GM12878 (cell line): Measurements from ENCODE around the gene PHF3. TPM values are rescaled to one million over a fixed set of nuclear protein-coding genes. Genes with fewer than 3 reads are reported as not detected.

Experiments used
- ATAC-seq: fragments of 200-7000 bp; cut with Tn5 transposase; 3 replicates; pipeline ENCODE4 v1.9.1; 2020; ENCODE audit warnings: mild to moderate bottlenecking, moderate library complexity
- BruUV-seq: library from RNA; stranded (reverse); fragments of 400-500 nt; replicated peaks from 2 replicates; lab custom pipeline; 2021; lab: Mats Ljungman, UMichigan
- CTCF ChIA-PET: fragments of 300-600 bp; sonication (Branson Sonifier 250); formaldehyde crosslinking; extraction: SDS; loops from one replicate; lab custom pipeline; 2021; ENCODE audit warnings: inconsistent platforms; lab: Yijun Ruan, JAX
- POLR2A ChIA-PET: fragments of 350-600 bp; formaldehyde crosslinking; extraction: SDS; loops from one replicate; lab custom pipeline; 2021; ENCODE audit warnings: inconsistent platforms; lab: Charles Lee
- RAD21 ChIA-PET: fragments of 300-600 bp; sonication (Branson Sonifier 250); formaldehyde crosslinking; loops from one replicate; lab custom pipeline; 2023; ENCODE audit warnings: antibody characterized with exemption; ENCODE audit not compliant: unreplicated experiment; lab: Charles Lee
- SMC1A ChIA-PET: fragments of 300-600 bp; sonication (Branson Sonifier 250); formaldehyde crosslinking; loops from one replicate; lab custom pipeline; 2023; ENCODE audit not compliant: unreplicated experiment, uncharacterized antibody; lab: Charles Lee
- DNase-seq: peaks from one replicate; pipeline ENCODE4 v3.0.0-alpha.2; 2011; ENCODE audit warnings: low read depth, low spot score
- FAIRE-seq: peaks from 3 replicates; lab custom pipeline; 2011; peaks lifted over from hg19 to GRCh38; lab: Jason Lieb, UNC
- H2AFZ ChIP-seq: 2 replicates; pipeline ENCODE4 v1.6.0; 2011; ENCODE audit warnings: low read depth, low read length, control low read depth; ENCODE audit not compliant: control insufficient read depth
- H3K27ac ChIP-seq: 2 replicates; pipeline ENCODE4 v1.5.1; 2011; ENCODE audit warnings: control low read depth; ENCODE audit not compliant: control insufficient read depth, insufficient read depth
- H3K27me3 ChIP-seq, 2 experiments: replicated peaks in 1 of 2; 2 replicates each; pipeline versions ENCODE4 v1.6.0 to v1.6.1; 2011; ENCODE audit warnings: low read length in 1 of 2; ENCODE audit not compliant: control insufficient read depth in 2 of 2, insufficient read depth in 2 of 2
- H3K36me3 ChIP-seq, 2 experiments: 2 replicates each; pipeline ENCODE4 v1.5.1; 2011; ENCODE audit warnings: low read length in 1 of 2; ENCODE audit not compliant: control insufficient read depth in 2 of 2, insufficient read depth in 2 of 2
- H3K4me1 ChIP-seq: 2 replicates; pipeline ENCODE4 v1.6.1; 2011; ENCODE audit warnings: mild to moderate bottlenecking, low read length, moderate library complexity, mixed read lengths; ENCODE audit not compliant: control insufficient read depth, insufficient read depth
- H3K4me2 ChIP-seq: 2 replicates; pipeline ENCODE4 v1.6.0; 2011; ENCODE audit warnings: control low read depth; ENCODE audit not compliant: control insufficient read depth, insufficient read depth
- H3K4me3 ChIP-seq: fragments of 200-600 bp; sonication (generic); 2 replicates; pipeline ENCODE4 v1.5.1; 2016
- H3K79me2 ChIP-seq: 2 replicates; pipeline ENCODE4 v1.6.0; 2011; ENCODE audit warnings: low read length; ENCODE audit not compliant: control insufficient read depth, insufficient read depth
- H3K9ac ChIP-seq: 2 replicates; pipeline ENCODE4 v1.8.0; 2011; ENCODE audit warnings: low read length, control low read depth, mixed read lengths; ENCODE audit not compliant: control insufficient read depth, insufficient read depth
- H3K9me3 ChIP-seq: replicated peaks from 3 replicates; pipeline ENCODE4 v1.5.1; 2011; ENCODE audit warnings: mild to moderate bottlenecking, low read length; ENCODE audit not compliant: control insufficient read depth, insufficient read depth
- H4K20me1 ChIP-seq: 2 replicates; pipeline ENCODE4 v1.6.0; 2011; ENCODE audit not compliant: control insufficient read depth, insufficient read depth
- ASH2L ChIP-seq: fragments of 300-600, 200-600 bp; sonication (generic); IDR thresholded peaks from 2 replicates; pipeline ENCODE4 v1.6.1; 2017; ENCODE audit warnings: low read depth, mild to moderate bottlenecking, borderline replicate concordance
- HDAC6 ChIP-seq: fragments of 200-600 bp; sonication (generic); IDR thresholded peaks from one replicate; pipeline ENCODE4 v1.8.0; 2017; ENCODE audit warnings: antibody characterized with exemption; ENCODE audit not compliant: unreplicated experiment
- PAX5 ChIP-seq: IDR thresholded peaks from 2 replicates; pipeline ENCODE4 v1.6.1; 2011; ENCODE audit warnings: low read depth, low read length, borderline replicate concordance
- RBBP5 ChIP-seq: fragments of 200-600 bp; sonication (generic); conservative IDR thresholded peaks from 2 replicates; pipeline ENCODE4 v1.6.1; 2016
- SP1 ChIP-seq: IDR thresholded peaks from one replicate; pipeline ENCODE4 v1.6.1; 2011; ENCODE audit warnings: low read depth, low read length
- SREBF2 ChIP-seq: IDR thresholded peaks from 2 replicates; pipeline ENCODE4 v1.6.1; 2012; ENCODE audit warnings: mild to moderate bottlenecking, low read length
- WRNIP1 ChIP-seq: IDR thresholded peaks from 2 replicates; pipeline ENCODE4 v1.6.1; 2011; ENCODE audit warnings: low read depth, low read length, improper control_type of control experiment, borderline replicate concordance
- WGBS: methylation state at CpG from one replicate; pipeline ENCODE4 v1.1.6; 2016; ENCODE audit warnings: low lambda C conversion rate; ENCODE audit not compliant: insufficient replicate concordance, insufficient coverage; ENCODE audit errors: missing lambda C conversion rate; 5-methylcytosine and 5-hydroxymethylcytosine counted together
- in situ Hi-C: fragments of 300-500 bp; cut with MboI; formaldehyde crosslinking; loops from 9 replicates; pipeline ENCODE4 v1.14.3; 2018; ENCODE audit warnings: mixed read lengths
- intact Hi-C: fragments of 100-400 bp; cut with micrococcal nuclease; formaldehyde crosslinking; loops from one replicate; pipeline ENCODE4 v1.14.2; 2022; ENCODE audit not compliant: unreplicated experiment
- polyA plus RNA-seq, 11 experiments: library from polyadenylated mRNA; depleted of rRNA in 4 of 11; unstranded in 6 of 11; stranded (reverse) in 5 of 11; fragments of >200 nt; fragmentation: Nextera tagmentation in 4 of 11; fragmentation: Illumina TruSeq in 1 of 11; extraction: Ambion mirVana in 4 of 11; extraction: Trizol in 1 of 11; gene quantifications; 1 replicate in 1 of 11; 2 replicates in 10 of 11; pipeline versions ENCODE4 v1.2.1 to v1.2.3, GENCODE V29; 2011 to 2016; ENCODE audit warnings: inconsistent platforms in 2 of 11, missing spikeins in 2 of 11, low read depth in 1 of 11
- total RNA-seq, 4 experiments: library from RNA; depleted of rRNA in 3 of 4; stranded (reverse); fragments of >200 nt in 3 of 4; fragmentation: Illumina TruSeq in 1 of 4; extraction: Trizol in 1 of 4; gene quantifications; 2 replicates each; pipeline versions ENCODE4 v1.2.1 to v1.2.3, GENCODE V29; 2013 to 2021
- TF ChIP-seq, protein P1 (sequence below): fragments of 450-650 bp; IDR thresholded peaks from 2 replicates; pipeline ENCODE4 v1.6.1; 2017; ENCODE audit warnings: mild to moderate bottlenecking, moderate library complexity

PHF3 gene
- total and polyA plus RNA-seq, 10 of the 15 experiments (the other 5 are each of a cell fraction or from before 2014, with no cell fraction given) = 8.3 to 61.5 (median 26.6) TPM

DNA sequence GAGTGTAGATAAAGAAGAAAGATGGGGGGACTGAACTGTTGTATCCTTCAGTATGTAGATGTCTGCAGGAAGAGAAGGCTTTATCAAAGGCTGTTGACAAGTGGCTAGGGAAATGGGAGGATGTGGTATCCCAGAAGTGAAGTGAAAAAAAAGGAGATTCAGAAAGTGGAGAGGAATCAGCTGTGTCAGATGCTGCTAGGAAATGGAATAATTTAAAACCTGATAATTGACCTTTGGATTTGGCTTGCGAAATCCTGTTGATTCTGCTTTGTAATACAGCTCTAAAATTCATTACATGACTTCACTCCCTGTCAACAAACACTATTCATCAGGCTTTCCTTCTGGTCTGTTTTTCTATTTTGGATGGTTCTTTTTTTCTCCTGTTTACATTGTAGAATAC is 41.7 kb downstream of the PHF3 start:
- ChIA-PET POLR2A (interaction anchor here (1.5 kb wide), 1 partner anchor 14 kb away, joined by 3 read pairs; no protein-coding TSS in a partner anchor), RAD21 (interaction anchor here (0.9 kb wide), 1 partner anchor 356 kb away, joined by 3 read pairs; no protein-coding TSS in a partner anchor), CTCF (interaction anchor here (0.8 to 1.3 kb wide), 3 partner anchors 22 to 58 kb away, joined by 3 read pairs; no protein-coding TSS in a partner anchor), SMC1A (interaction anchor here (0.9 to 1.1 kb wide), 3 partner anchors 14 to 28 kb away, joined by 3 read pairs; no protein-coding TSS in a partner anchor)
- no TSS peak for BruUV-seq
- H3K27me3 ChIP-seq = no peaks in the 10 kb centered on the region
- 100% methylated on average over 1 of the region's 1 CpG for WGBS
- H3K9me3 ChIP-seq = no peaks in the 10 kb centered on the region
- H3K9ac ChIP-seq = no peak overlapping the region
- H2AFZ ChIP-seq = no peak overlapping the region
- FAIRE-seq = no peak
- H3K27ac ChIP-seq = no peak overlapping the region
- in situ Hi-C loops (no loop called here), intact Hi-C loops (no loop called here)
- peaks cover 4% of the 10 kb centered on the region; the same call in 1 of the 2 replicates for H3K4me1 ChIP-seq
- TF ChIP-seq RBBP5 (no peak), SP1 (no peak), WRNIP1 (no peak), HDAC6 (no peak), SREBF2 (no peak), ASH2L (no peak), PAX5 (no peak)
- TF ChIP-seq, protein P1, sequence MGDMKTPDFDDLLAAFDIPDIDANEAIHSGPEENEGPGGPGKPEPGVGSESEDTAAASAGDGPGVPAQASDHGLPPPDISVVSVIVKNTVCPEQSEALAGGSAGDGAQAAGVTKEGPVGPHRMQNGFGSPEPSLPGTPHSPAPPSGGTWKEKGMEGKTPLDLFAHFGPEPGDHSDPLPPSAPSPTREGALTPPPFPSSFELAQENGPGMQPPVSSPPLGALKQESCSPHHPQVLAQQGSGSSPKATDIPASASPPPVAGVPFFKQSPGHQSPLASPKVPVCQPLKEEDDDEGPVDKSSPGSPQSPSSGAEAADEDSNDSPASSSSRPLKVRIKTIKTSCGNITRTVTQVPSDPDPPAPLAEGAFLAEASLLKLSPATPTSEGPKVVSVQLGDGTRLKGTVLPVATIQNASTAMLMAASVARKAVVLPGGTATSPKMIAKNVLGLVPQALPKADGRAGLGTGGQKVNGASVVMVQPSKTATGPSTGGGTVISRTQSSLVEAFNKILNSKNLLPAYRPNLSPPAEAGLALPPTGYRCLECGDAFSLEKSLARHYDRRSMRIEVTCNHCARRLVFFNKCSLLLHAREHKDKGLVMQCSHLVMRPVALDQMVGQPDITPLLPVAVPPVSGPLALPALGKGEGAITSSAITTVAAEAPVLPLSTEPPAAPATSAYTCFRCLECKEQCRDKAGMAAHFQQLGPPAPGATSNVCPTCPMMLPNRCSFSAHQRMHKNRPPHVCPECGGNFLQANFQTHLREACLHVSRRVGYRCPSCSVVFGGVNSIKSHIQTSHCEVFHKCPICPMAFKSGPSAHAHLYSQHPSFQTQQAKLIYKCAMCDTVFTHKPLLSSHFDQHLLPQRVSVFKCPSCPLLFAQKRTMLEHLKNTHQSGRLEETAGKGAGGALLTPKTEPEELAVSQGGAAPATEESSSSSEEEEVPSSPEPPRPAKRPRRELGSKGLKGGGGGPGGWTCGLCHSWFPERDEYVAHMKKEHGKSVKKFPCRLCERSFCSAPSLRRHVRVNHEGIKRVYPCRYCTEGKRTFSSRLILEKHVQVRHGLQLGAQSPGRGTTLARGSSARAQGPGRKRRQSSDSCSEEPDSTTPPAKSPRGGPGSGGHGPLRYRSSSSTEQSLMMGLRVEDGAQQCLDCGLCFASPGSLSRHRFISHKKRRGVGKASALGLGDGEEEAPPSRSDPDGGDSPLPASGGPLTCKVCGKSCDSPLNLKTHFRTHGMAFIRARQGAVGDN = no peak
- no peak for DNase-seq
- no peak overlapping the region for H3K4me3 ChIP-seq
- H3K79me2 ChIP-seq = peaks cover 31% of the 10 kb centered on the region
- no peaks in the 10 kb centered on the region; a peak in 2 of 4 replicates for H3K36me3 ChIP-seq
- no peak overlapping the region for H3K4me2 ChIP-seq
- no peaks in the 10 kb centered on the region for H4K20me1 ChIP-seq
- no peak for ATAC-seq
